ENCODE results near the gene RGS10.
"Not testable (repeated sequence)": the region's sequence is repeated elsewhere in the genome, so short reads cannot be mapped to it uniquely, and the experiment has no call there.

RGS10 gene

GRCh38 chr10:119466655-119467054 is 75.9 kb downstream of the RGS10 start:
- DNase-seq, result peak; percentile 20

GRCh38 chr10:119466076-119466475 is 76.4 kb downstream of the RGS10 start:
- DNase-seq, result no peak

- no peak for DNase-seq
Observed at GRCh38 chr10:119465085-119465484, 77.4 kb downstream of the RGS10 start.

- DNase-seq, result not testable (repeated sequence)
Observed at GRCh38 chr10:119463195-119463594, 79.3 kb downstream of the RGS10 start.

- DNase-seq, result no peak
Observed at GRCh38 chr10:119462773-119463172, 79.7 kb downstream of the RGS10 start.

- no peak for DNase-seq
Observed at GRCh38 chr10:119461923-119462322, 80.6 kb downstream of the RGS10 start.

GRCh38 chr10:119461380-119461779 is 81.1 kb downstream of the RGS10 start:
- no peak for DNase-seq

GRCh38 chr10:119460369-119461195 is 81.9 kb downstream of the RGS10 start:
- DNase-seq, result no peak

- no peak for DNase-seq
Observed at GRCh38 chr10:119459681-119460340, 82.7 kb downstream of the RGS10 start.

GRCh38 chr10:119457966-119458766 is 84.4 kb downstream of the RGS10 start:
- no peak for DNase-seq

- DNase-seq, result no peak
Observed at GRCh38 chr10:119456435-119456810, 86.1 kb downstream of the RGS10 start.

- DNase-seq, result no peak
Observed at GRCh38 chr10:119455609-119456434, 86.7 kb downstream of the RGS10 start.

GRCh38 chr10:119454990-119455389 is 87.5 kb downstream of the RGS10 start:
- DNase-seq, result no peak

GRCh38 chr10:119454316-119454715 is 88.2 kb downstream of the RGS10 start:
- DNase-seq, result no peak

- DNase-seq, result no peak
Observed at GRCh38 chr10:119453313-119453712, 89.2 kb downstream of the RGS10 start.

GRCh38 chr10:119452396-119452795 is 90.1 kb downstream of the RGS10 start:
- DNase-seq, result no peak

GRCh38 chr10:119451300-119451896 is 91.1 kb downstream of the RGS10 start:
- no peak for DNase-seq

- DNase-seq, result no peak
Observed at GRCh38 chr10:119450606-119451299, 91.8 kb downstream of the RGS10 start.

Measured in T-helper 9 cell (primary cell).